Measurements from ENCODE around the gene VEGFA.

The VEGFA gene

GRCh38 chr6:43759136-43759906, 10.7 kb upstream of the VEGFA start:
- TF ChIP-seq POLR2A (IDR thresholded peaks at IDR 0.05; ENCODE audit: low read depth, low read length), result no peak
- FAIRE-seq (no peak), DNase-seq (ENCODE audit: insufficient read length, low spot score) (no peak)

GRCh38 chr6:43759907-43760206, 10.2 kb upstream of the VEGFA start:
- FAIRE-seq, result no peak
- TF ChIP-seq POLR2A (IDR thresholded peaks at IDR 0.05; ENCODE audit: low read depth, low read length), result no peak

DNA sequence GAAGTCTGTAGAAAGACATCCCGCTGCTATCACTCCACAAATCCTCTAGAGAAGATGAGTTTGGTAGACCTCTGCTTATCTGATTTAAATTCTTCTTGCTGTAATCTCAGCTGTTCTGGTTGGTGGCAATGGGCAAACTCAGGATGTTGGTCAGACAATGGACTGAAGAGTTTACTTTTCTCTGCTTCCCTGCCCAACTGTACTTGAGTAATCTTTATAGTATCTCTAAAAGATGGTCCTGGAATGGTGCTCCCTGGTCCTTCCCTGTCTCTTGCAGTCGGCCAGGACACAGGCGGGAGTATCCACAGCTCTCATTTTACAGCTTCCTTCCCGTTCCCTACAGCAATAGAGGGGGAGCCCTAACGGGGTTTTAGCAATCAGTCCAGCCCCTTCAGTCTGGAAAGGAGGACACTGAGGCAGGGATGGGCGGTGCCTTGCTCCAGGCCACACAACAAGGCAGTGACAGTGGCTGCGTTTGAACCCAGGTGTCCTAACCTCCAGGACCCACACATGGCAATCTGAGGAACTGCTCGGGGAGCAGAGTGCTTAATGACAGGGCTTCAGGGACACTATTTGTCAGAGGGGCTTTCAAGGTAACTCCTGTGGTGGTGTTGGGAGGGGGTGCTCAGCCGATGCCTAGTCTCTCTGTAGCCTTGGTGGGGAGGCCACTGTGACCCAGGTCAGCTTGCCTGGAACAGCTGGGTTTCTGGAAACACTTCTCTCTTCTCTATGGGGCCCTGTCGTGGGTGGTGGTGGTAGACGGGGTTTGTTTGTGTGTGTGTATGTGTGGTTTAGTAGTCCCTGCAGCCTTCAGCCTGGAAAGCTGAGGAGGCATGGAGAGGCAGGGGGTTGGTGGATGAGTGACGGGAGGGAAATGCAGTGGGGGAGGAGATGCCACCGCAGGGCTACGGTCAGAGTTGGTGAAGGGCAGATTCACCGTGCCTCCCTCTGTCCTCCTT, 9.5 kb upstream of the VEGFA start:
- DNase-seq (ENCODE audit: insufficient read length, low spot score), result no peak

More at GRCh38 chr6:43759907-43760206, 10.2 kb upstream of the VEGFA start:
- DNase-seq (ENCODE audit: insufficient read length, low spot score), result no peak

DNA sequence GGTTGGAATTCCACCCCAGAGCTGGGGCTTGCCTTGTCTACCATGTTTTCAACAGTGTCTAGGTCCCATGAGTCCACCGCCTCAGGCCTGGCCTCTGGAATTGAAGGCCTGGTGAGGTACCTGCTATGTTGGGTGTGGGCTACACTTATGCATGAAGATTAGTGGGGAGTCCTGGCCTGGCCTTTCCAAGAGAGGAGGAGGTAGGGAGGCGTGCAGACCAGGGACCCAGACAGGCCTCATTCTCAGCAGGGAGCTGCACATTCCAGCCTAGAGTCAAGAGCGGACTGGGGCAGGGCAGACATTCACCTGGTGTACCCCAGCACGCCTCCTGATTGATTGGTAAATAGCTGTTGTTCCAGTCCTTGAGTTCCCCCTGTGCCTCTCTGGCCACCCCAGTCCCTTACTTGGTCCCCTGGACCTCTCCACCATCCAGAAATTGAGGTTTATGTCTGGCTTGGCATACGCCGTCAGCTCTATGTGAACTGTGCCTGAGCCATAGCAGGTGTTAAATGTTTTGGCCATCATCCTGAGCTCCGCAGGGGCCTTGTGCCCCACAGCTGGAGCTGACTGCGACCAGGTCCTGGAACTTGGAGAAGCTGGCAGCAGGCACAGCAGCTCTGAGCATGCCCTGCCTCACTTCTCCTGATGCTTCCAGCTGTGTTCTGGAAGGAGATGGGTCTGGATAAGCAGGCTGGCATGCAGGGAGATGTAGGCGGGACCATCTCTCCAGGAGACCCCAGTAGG, 8.2 kb upstream of the VEGFA start:
- no peak for TF ChIP-seq POLR2A (IDR thresholded peaks at IDR 0.05; ENCODE audit: low read depth, low read length)
- no peak for DNase-seq (ENCODE audit: insufficient read length, low spot score)
- FAIRE-seq, result no peak

More for the DNA sequence above, 9.5 kb upstream of the VEGFA start:
- TF ChIP-seq POLR2A (IDR thresholded peaks at IDR 0.05; ENCODE audit: low read depth, low read length), result no peak
- FAIRE-seq, result no peak

- no peak for TF ChIP-seq POLR2A (IDR thresholded peaks at IDR 0.05; ENCODE audit: low read depth, low read length)
- FAIRE-seq (no peak), DNase-seq (ENCODE audit: insufficient read length, low spot score) (no peak)
These were observed 7.6 kb upstream of the VEGFA start for GRCh38 chr6:43762410-43762768.

DNA sequence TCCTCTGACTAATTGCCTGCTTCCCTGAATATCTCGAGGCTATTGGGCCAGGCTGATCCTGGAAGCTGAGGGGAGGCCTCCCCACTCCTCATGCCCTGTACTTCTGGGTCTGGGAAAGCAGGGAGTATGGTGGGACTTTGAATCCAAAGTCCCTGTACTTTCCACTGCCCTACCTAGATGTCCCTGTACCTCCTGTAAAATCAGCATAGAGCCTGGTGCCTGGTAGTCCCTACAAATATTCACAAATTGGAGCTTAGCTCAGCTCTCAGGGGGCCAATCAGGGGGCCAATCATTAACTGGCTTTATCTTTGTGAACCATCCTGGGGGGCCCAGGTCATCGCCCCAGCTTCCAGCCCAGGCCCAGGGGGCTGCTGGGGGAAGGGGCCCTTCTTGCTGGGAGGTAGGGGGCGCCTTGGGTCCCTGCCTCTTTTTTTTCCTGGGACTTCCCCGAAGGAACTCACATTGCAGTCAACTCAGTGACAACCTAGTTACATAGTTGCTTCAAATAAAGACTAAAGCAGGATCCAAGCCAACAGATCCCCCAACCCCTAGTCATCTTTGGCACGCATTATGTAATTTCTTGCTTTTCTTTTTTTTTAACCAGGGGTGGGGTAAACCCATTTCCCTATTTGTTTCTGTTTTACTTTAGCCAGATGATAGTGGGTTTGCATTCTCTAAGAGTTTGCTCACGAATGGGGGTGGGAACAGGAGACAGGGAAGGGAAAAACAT, 6.9 kb upstream of the VEGFA start:
- FAIRE-seq, result no peak
- DNase-seq (ENCODE audit: insufficient read length, low spot score), result no peak
- no peak for TF ChIP-seq POLR2A (IDR thresholded peaks at IDR 0.05; ENCODE audit: low read depth, low read length)

- FAIRE-seq (no peak), DNase-seq (ENCODE audit: insufficient read length, low spot score) (no peak)
- no peak for TF ChIP-seq POLR2A (IDR thresholded peaks at IDR 0.05; ENCODE audit: low read depth, low read length)
These were observed 6.0 kb upstream of the VEGFA start for GRCh38 chr6:43763812-43764522.

DNA sequence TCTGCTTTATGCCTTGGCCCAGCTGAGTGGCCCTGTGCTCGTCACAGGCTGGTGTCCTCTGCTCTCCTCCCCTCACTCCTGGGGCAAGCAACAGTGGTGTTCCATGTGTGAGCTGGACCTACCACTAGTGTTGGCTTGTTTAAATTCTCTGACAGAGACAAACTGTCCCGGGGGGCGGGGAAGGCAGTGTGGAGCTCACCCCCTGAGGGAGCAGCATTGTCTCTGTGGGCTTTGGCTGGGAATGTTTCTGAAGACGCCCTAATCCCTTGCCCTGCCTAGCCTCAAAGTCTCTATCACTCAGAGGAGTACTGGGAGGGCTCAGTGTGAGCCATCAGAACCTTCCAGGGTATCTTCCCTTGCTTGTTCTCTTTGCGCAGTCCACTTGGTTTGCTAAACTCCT, 5.2 kb upstream of the VEGFA start:
- no peak for FAIRE-seq

GRCh38 chr6:43765776-43766499, 4.1 kb upstream of the VEGFA start:
- no peak for TF ChIP-seq POLR2A (IDR thresholded peaks at IDR 0.05; ENCODE audit: low read depth, low read length)
- DNase-seq (ENCODE audit: insufficient read length, low spot score) (no peak), FAIRE-seq (no peak)

More for the DNA sequence above, 5.2 kb upstream of the VEGFA start:
- no peak for TF ChIP-seq POLR2A (IDR thresholded peaks at IDR 0.05; ENCODE audit: low read depth, low read length)
- DNase-seq (ENCODE audit: insufficient read length, low spot score), result no peak

DNA sequence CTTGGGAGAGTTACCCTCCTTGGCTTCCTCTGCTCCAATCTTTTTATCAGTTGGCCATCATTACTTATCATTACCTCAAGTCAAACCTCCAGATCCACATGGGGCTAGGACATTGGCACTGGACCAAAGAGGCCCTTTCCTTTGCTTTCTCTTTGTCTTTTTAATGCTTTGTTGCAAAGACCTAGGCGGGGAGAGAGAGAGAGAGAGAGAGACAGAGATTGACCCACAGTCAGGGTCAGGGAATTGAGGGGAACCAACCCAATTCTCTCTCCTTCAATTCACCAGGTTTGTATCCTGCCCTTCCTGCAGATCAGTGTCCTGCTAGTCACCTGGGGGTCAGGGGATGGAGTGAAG, 3.5 kb upstream of the VEGFA start:
- TF ChIP-seq POLR2A (IDR thresholded peaks at IDR 0.05; ENCODE audit: low read depth, low read length), result no peak
- DNase-seq (ENCODE audit: insufficient read length, low spot score) (no peak), FAIRE-seq (no peak)

DNA sequence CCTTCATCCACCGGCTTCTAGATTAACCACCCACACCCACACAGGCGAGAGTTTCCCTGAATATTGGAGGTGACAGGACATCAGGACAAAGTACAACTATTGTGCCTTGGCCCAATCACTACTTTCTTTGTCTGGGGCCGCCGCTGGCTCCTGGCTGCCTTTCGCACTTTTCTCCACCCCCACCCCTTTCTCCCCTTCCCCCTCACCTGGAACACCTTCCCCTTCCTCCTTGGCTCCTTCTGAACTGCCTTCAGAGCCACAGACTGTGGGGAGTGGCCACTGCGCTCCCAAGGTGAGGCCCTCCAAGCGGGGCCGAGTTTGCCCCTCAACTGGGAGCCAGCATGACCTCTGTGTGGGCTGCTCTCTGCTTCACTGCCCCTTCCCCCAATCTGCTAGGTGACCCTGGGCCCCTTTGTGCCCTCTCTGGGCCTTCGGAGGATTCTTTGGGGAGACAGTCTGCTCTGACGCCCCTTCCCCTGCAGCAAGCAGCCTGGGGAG, 3.0 kb upstream of the VEGFA start:
- TF ChIP-seq POLR2A (IDR thresholded peaks at IDR 0.05; ENCODE audit: low read depth, low read length), result no peak
- FAIRE-seq (no peak), DNase-seq (ENCODE audit: insufficient read length, low spot score) (no peak)
